B cell (primary cell): ENCODE results near the gene TSEN54. TPM values are rescaled to one million over a fixed set of nuclear protein-coding genes. Genes with fewer than 3 reads are reported as not detected.

Source experiments
- ATAC-seq: fragments of 200-7000 bp; cut with Tn5 transposase; one replicate; pipeline ENCODE4 v1.10.0; 2021; ENCODE audit warnings: low read depth, mild to moderate bottlenecking, moderate number of reproducible peaks, moderate library complexity
- CTCF ChIA-PET: fragments of 350-600 bp; sonication (Branson Sonifier 250); formaldehyde crosslinking; loops from one replicate; lab custom pipeline; 2021; ENCODE audit warnings: antibody characterized with exemption, inconsistent platforms; lab: Charles Lee
- POLR2A ChIA-PET: fragments of 350-600 bp; sonication (Branson Sonifier 250); formaldehyde crosslinking; loops from one replicate; lab custom pipeline; 2021; ENCODE audit warnings: antibody characterized with exemption; lab: Charles Lee
- DNase-seq: peaks from one replicate; pipeline ENCODE4 v3.0.0; 2013
- H2AFZ ChIP-seq: 2 replicates; pipeline ENCODE4 v1.6.1; 2012; ENCODE audit warnings: mild to moderate bottlenecking, low read depth, low read length; ENCODE audit not compliant: insufficient read depth, poor library complexity, severe bottlenecking
- H3K27ac ChIP-seq, 2 donors: 1 replicate in 1 of 2; 2 replicates in 1 of 2; pipeline ENCODE4 v1.5.1; 2012 to 2013; ENCODE audit warnings: low read length in 2 of 2, mild to moderate bottlenecking in 2 of 2, moderate library complexity in 1 of 2
- H3K27me3 ChIP-seq, 4 experiments: fragments of 200-600 bp in 1 of 4; sonication (generic) in 1 of 4; replicated peaks in 1 of 4; 1 replicate in 2 of 4; 2 replicates in 2 of 4; pipeline versions ENCODE4 v1.6.1 to v1.7.0; 2013 to 2016; ENCODE audit warnings: low read length in 3 of 4, mild to moderate bottlenecking in 2 of 4, mixed read lengths in 1 of 4, moderate library complexity in 1 of 4; ENCODE audit not compliant: insufficient read depth in 4 of 4, control insufficient read depth in 3 of 4; ENCODE audit errors: control extremely low read depth in 1 of 4
- H3K36me3 ChIP-seq, 2 experiments: replicated peaks in 1 of 2; 1 replicate in 1 of 2; 2 replicates in 1 of 2; pipeline versions ENCODE4 v1.6.1 to v1.7.1; 2013; ENCODE audit warnings: low read length in 1 of 2; ENCODE audit not compliant: insufficient read depth in 2 of 2, control insufficient read depth in 1 of 2; ENCODE audit errors: control extremely low read depth in 1 of 2, extremely low read depth in 1 of 2
- H3K4me1 ChIP-seq, 2 donors: fragments of 200-600 bp in 1 of 2; sonication (generic) in 1 of 2; 1 replicate in 1 of 2; 2 replicates in 1 of 2; pipeline versions ENCODE4 v1.5.1 to v1.6.1; 2013 to 2017; ENCODE audit warnings: low read length in 2 of 2; ENCODE audit not compliant: control insufficient read depth in 2 of 2, insufficient read depth in 2 of 2
- H3K4me2 ChIP-seq: replicated peaks from 2 replicates; pipeline ENCODE3; 2012; ENCODE audit warnings: mild to moderate bottlenecking, low read depth, low read length; ENCODE audit not compliant: poor library complexity, severe bottlenecking
- H3K4me3 ChIP-seq, 5 experiments: fragments of 200-600 bp in 1 of 5; sonication (generic) in 1 of 5; 1 replicate in 3 of 5; 2 replicates in 2 of 5; pipeline versions ENCODE4 v1.5.1 to v1.7.0; 2011 to 2016; ENCODE audit warnings: low read length in 4 of 5, mild to moderate bottlenecking in 4 of 5, low read depth in 2 of 5, control low read depth in 1 of 5, moderate library complexity in 1 of 5; ENCODE audit not compliant: insufficient read depth in 1 of 5; ENCODE audit errors: control extremely low read depth in 1 of 5, extremely low read depth in 1 of 5
- H3K79me2 ChIP-seq: fragments of 200-600 bp; sonication (generic); one replicate; pipeline ENCODE4 v1.6.0; 2016; ENCODE audit warnings: low read length; ENCODE audit not compliant: control insufficient read depth, insufficient read depth
- H3K9ac ChIP-seq: fragments of 200-600 bp; sonication (generic); 2 replicates; pipeline ENCODE4 v1.6.1; 2017; ENCODE audit warnings: mild to moderate bottlenecking, low read length, moderate library complexity
- H3K9me3 ChIP-seq, 3 donors: one replicate each; pipeline versions ENCODE4 v1.6.1 to v1.7.1; 2013; ENCODE audit warnings: low read length in 2 of 3; ENCODE audit not compliant: control insufficient read depth in 2 of 3, insufficient read depth in 1 of 3; ENCODE audit errors: control extremely low read depth in 1 of 3
- H4K20me1 ChIP-seq: 2 replicates; pipeline ENCODE4 v1.6.0; 2012; ENCODE audit warnings: mild to moderate bottlenecking, low read length; ENCODE audit not compliant: insufficient read depth, control insufficient read depth, poor library complexity, severe bottlenecking
- H3K27ac Mint-ChIP-seq: one replicate; pipeline ENCODE4 v1.8.0; 2021; ENCODE audit warnings: mixed read lengths
- H3K27me3 Mint-ChIP-seq: one replicate; pipeline ENCODE4 v1.8.0; 2021; ENCODE audit warnings: mixed read lengths
- H3K4me1 Mint-ChIP-seq: one replicate; pipeline ENCODE4 v1.8.0; 2021; ENCODE audit warnings: mixed read lengths
- H3K4me3 Mint-ChIP-seq: one replicate; pipeline ENCODE4 v1.8.0; 2021; ENCODE audit warnings: mixed read lengths
- H3K9me3 Mint-ChIP-seq: one replicate; pipeline ENCODE4 v1.8.0; 2022; ENCODE audit warnings: mixed read lengths; ENCODE audit not compliant: insufficient read depth
- EZH2 ChIP-seq: IDR thresholded peaks from 2 replicates; pipeline ENCODE4 v1.6.1; 2012; ENCODE audit warnings: borderline replicate concordance, low read depth, mild to moderate bottlenecking, moderate library complexity, low read length; ENCODE audit not compliant: insufficient read depth, poor library complexity, severe bottlenecking
- WGBS: methylation state at CpG from one replicate; pipeline ENCODE4 v1.1.5; 2013; ENCODE audit warnings: missing lambda C conversion rate; ENCODE audit not compliant: insufficient coverage; 5-methylcytosine and 5-hydroxymethylcytosine counted together
- intact Hi-C: fragments of 100-400 bp; cut with micrococcal nuclease; formaldehyde crosslinking; loops from one replicate; pipeline ENCODE4 v1.10.0; 2022
- polyA plus RNA-seq: library from polyadenylated mRNA; depleted of rRNA; stranded (reverse); fragments of >200 nt; gene quantifications from 2 replicates; pipeline ENCODE4 v1.2.3, GENCODE V29; 2012
- total RNA-seq, 2 donors: library from RNA; stranded (reverse); fragments of 120-200 nt in 1 of 2; gene quantifications; 1 replicate in 1 of 2; 2 replicates in 1 of 2; pipeline versions ENCODE4 v1.2.3 to v1.2.4, GENCODE V29; 2013 to 2022
- TF ChIP-seq, protein P1 (sequence below): fragments of 200-600 bp; IDR thresholded peaks from one replicate; pipeline ENCODE4 v1.8.0; 2022; ENCODE audit warnings: antibody characterized with exemption, mild to moderate bottlenecking

The TSEN54 gene
- total and polyA plus RNA-seq, 2 donors (not counting 1 experiment from before 2014, with no cell fraction given) = 33.0 to 45.9 TPM

- Histone ChIP-seq H3K36me3 (peaks cover 0 to 54% of the 10 kb centered on the region in 2 experiments), H4K20me1 (no peaks in the 10 kb centered on the region), H3K4me1 (peaks cover 6 to 9% of the 10 kb centered on the region in 2 donors), H3K27me3 (no peaks in the 10 kb centered on the region), H3K4me2 (no peak overlapping the region), H2AFZ (no peak overlapping the region), H3K79me2 (no peaks in the 10 kb centered on the region), H3K4me3 (no peak overlapping the region), H3K9me3 (no peaks in the 10 kb centered on the region), H3K27ac (no peak overlapping the region), H3K9ac (no peak overlapping the region)
- ChIA-PET CTCF (interaction anchor here (0.8 kb wide), 1 partner anchor 10 kb away, joined by 3 read pairs; no protein-coding TSS in a partner anchor), POLR2A (no interaction called here)
- no peaks in the 10 kb centered on the region for H3K27me3 Mint-ChIP-seq
- no peak for DNase-seq
- WGBS = 96% methylated on average over 23 of the region's 23 CpGs
- intact Hi-C loops = no loop called here
- no peak overlapping the region for H3K27ac Mint-ChIP-seq
- TF ChIP-seq EZH2 = no peak
- TF ChIP-seq, protein P1, sequence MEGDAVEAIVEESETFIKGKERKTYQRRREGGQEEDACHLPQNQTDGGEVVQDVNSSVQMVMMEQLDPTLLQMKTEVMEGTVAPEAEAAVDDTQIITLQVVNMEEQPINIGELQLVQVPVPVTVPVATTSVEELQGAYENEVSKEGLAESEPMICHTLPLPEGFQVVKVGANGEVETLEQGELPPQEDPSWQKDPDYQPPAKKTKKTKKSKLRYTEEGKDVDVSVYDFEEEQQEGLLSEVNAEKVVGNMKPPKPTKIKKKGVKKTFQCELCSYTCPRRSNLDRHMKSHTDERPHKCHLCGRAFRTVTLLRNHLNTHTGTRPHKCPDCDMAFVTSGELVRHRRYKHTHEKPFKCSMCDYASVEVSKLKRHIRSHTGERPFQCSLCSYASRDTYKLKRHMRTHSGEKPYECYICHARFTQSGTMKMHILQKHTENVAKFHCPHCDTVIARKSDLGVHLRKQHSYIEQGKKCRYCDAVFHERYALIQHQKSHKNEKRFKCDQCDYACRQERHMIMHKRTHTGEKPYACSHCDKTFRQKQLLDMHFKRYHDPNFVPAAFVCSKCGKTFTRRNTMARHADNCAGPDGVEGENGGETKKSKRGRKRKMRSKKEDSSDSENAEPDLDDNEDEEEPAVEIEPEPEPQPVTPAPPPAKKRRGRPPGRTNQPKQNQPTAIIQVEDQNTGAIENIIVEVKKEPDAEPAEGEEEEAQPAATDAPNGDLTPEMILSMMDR = no peak
- H3K4me1 Mint-ChIP-seq = peaks cover 6% of the 10 kb centered on the region
- H3K9me3 Mint-ChIP-seq = no peaks in the 10 kb centered on the region
- H3K4me3 Mint-ChIP-seq = no peak overlapping the region
- no peak for ATAC-seq
Observed at GRCh38 chr17:75492555-75493168, 23.7 kb upstream of the TSEN54 start.

GRCh38 chr17:75493476-75494129 is 22.7 kb upstream of the TSEN54 start:
- H3K36me3 ChIP-seq = peaks cover 0 to 63% of the 10 kb centered on the region in 2 experiments
- intact Hi-C loops = no loop called here
- H3K4me3 Mint-ChIP-seq = no peak overlapping the region
- peaks cover under 1% of the 10 kb centered on the region for H3K4me1 Mint-ChIP-seq
- H3K4me3 ChIP-seq = no peak overlapping the region
- H2AFZ ChIP-seq = no peak overlapping the region
- ChIA-PET POLR2A (no interaction called here), CTCF (interaction anchor here (0.6 kb wide), 1 partner anchor 76 kb away, joined by 3 read pairs; no protein-coding TSS in a partner anchor)
- no peaks in the 10 kb centered on the region for H3K9me3 ChIP-seq
- WGBS = 98% methylated on average over 20 of the region's 23 CpGs
- DNase-seq (no peak), ATAC-seq (no peak)
- H4K20me1 ChIP-seq = no peaks in the 10 kb centered on the region
- no peak overlapping the region for H3K9ac ChIP-seq
- no peaks in the 10 kb centered on the region for H3K27me3 Mint-ChIP-seq
- H3K9me3 Mint-ChIP-seq = no peaks in the 10 kb centered on the region
- no peak overlapping the region for H3K27ac Mint-ChIP-seq
- no peak overlapping the region for H3K4me2 ChIP-seq
- H3K79me2 ChIP-seq = no peaks in the 10 kb centered on the region
- TF ChIP-seq, protein P1 = no peak
- no peak for TF ChIP-seq EZH2
- no peak overlapping the region for H3K27ac ChIP-seq
- no peaks in the 10 kb centered on the region for H3K27me3 ChIP-seq
- no peaks in the 10 kb centered on the region for H3K4me1 ChIP-seq
